Non-pigmented ciliary epithelial cell (primary cell): Measurements from ENCODE around the gene GALNT15.

ENCODE experiments used
- DNase-seq: peaks from one replicate; pipeline ENCODE4 v3.0.0-alpha.2; 2010; ENCODE audit warnings: low read depth

Gene GALNT15

GRCh38 chr3:16187213-16187790 is 12.8 kb downstream of the GALNT15 start:
- no peak for DNase-seq

GRCh38 chr3:16188071-16188470 is 13.6 kb downstream of the GALNT15 start:
- DNase-seq = no peak

GRCh38 chr3:16189201-16189600 is 14.7 kb downstream of the GALNT15 start:
- no peak for DNase-seq

GRCh38 chr3:16190704-16191103 is 16.2 kb downstream of the GALNT15 start:
- no peak for DNase-seq

- DNase-seq = no peak
Observed at GRCh38 chr3:16191591-16191990, 17.1 kb downstream of the GALNT15 start.

GRCh38 chr3:16192176-16192811 is 17.8 kb downstream of the GALNT15 start:
- DNase-seq = no peak

GRCh38 chr3:16198427-16198826 is 23.9 kb downstream of the GALNT15 start:
- DNase-seq = no peak

GRCh38 chr3:16199769-16200168 is 25.3 kb downstream of the GALNT15 start:
- no peak for DNase-seq

- DNase-seq = no peak
Observed at GRCh38 chr3:16200411-16200810, 25.9 kb downstream of the GALNT15 start.

GRCh38 chr3:16203031-16203430 is 28.6 kb downstream of the GALNT15 start:
- peak; percentile 38 for DNase-seq

- DNase-seq = no peak
Observed at GRCh38 chr3:16203671-16204629, 29.5 kb downstream of the GALNT15 start.

- DNase-seq = no peak
Observed at GRCh38 chr3:16204751-16205150, 30.3 kb downstream of the GALNT15 start.

- DNase-seq = no peak
Observed at GRCh38 chr3:16205156-16205870, 30.8 kb downstream of the GALNT15 start.

- DNase-seq = no peak
Observed at GRCh38 chr3:16207031-16207430, 32.6 kb downstream of the GALNT15 start.

- no peak for DNase-seq
Observed at GRCh38 chr3:16211176-16211904, 36.9 kb downstream of the GALNT15 start.

GRCh38 chr3:16214366-16214765 is 39.9 kb downstream of the GALNT15 start:
- no peak for DNase-seq

GRCh38 chr3:16216373-16216935 is 42.0 kb downstream of the GALNT15 start:
- no peak for DNase-seq

GRCh38 chr3:16219777-16220176 is 45.3 kb downstream of the GALNT15 start:
- no peak for DNase-seq

GRCh38 chr3:16221990-16222389 is 47.5 kb downstream of the GALNT15 start:
- no peak for DNase-seq

- DNase-seq = no peak
Observed at GRCh38 chr3:16222547-16222946, 48.1 kb downstream of the GALNT15 start.

- DNase-seq = no peak
Observed at GRCh38 chr3:16224325-16224724, 49.8 kb downstream of the GALNT15 start.
